Naive B cell (primary cell): ENCODE measurements around the gene ZNF292. TPM values are rescaled to one million over a fixed set of nuclear protein-coding genes. Genes with fewer than 3 reads are reported as not detected.

ENCODE experiments used
- ATAC-seq, 2 donors: fragments of 150-1000 bp; cut with Tn5 transposase; 2 replicates each; pipeline ENCODE4 v1.10.0; 2021; ENCODE audit warnings: low read depth in 2 of 2, mild to moderate bottlenecking in 2 of 2, moderate library complexity in 2 of 2
- DNase-seq: peaks from one replicate; pipeline ENCODE4 v3.0.0; 2022
- H3K27ac Mint-ChIP-seq, 6 donors: one replicate each; pipeline ENCODE4 v1.8.0; 2020 to 2022; ENCODE audit warnings: mild to moderate bottlenecking in 6 of 6, mixed read lengths in 6 of 6, moderate library complexity in 5 of 6, inconsistent platforms in 2 of 6
- H3K27me3 Mint-ChIP-seq, 3 donors: one replicate each; pipeline ENCODE4 v1.8.0; 2021 to 2022; ENCODE audit warnings: mixed read lengths in 3 of 3, mild to moderate bottlenecking in 1 of 3
- H3K36me3 Mint-ChIP-seq, 2 donors: one replicate each; pipeline ENCODE4 v1.8.0; 2020 to 2022; ENCODE audit warnings: mixed read lengths in 2 of 2, inconsistent platforms in 1 of 2, mild to moderate bottlenecking in 1 of 2
- H3K4me1 Mint-ChIP-seq, 3 donors: one replicate each; pipeline ENCODE4 v1.8.0; 2020 to 2022; ENCODE audit warnings: mixed read lengths in 3 of 3, inconsistent platforms in 1 of 3, mild to moderate bottlenecking in 1 of 3, moderate library complexity in 1 of 3
- H3K4me3 Mint-ChIP-seq, 8 donors: one replicate each; pipeline ENCODE4 v1.8.0; 2020 to 2022; ENCODE audit warnings: mild to moderate bottlenecking in 8 of 8, mixed read lengths in 8 of 8, moderate library complexity in 8 of 8, inconsistent platforms in 2 of 8
- H3K9me3 Mint-ChIP-seq, 7 donors: one replicate each; pipeline ENCODE4 v1.8.0; 2020 to 2022; ENCODE audit warnings: mixed read lengths in 7 of 7, mild to moderate bottlenecking in 5 of 7, inconsistent platforms in 2 of 7, moderate library complexity in 1 of 7
- polyA plus RNA-seq, 6 donors: library from polyadenylated mRNA; unstranded; fragments of 300-500 nt; fragmentation: Illumina TruSeq; gene quantifications; one replicate each; pipeline ENCODE4 v1.2.3, GENCODE V29; 2021; ENCODE audit warnings: low read depth in 6 of 6

The ZNF292 gene
- polyA plus RNA-seq, 6 donors from 2014 or later = 19.4 to 48.9 (median 38.4) TPM

- peaks cover 28 to 59% (median 49%) of the 10 kb centered on the region in 3 donors for H3K4me1 Mint-ChIP-seq
- no peaks in the 10 kb centered on the region for H3K36me3 Mint-ChIP-seq
- DNase-seq = no peak
- no peak overlapping the region for H3K4me3 Mint-ChIP-seq
- no peaks in the 10 kb centered on the region for H3K9me3 Mint-ChIP-seq
- H3K27ac Mint-ChIP-seq = peak overlapping the region in 2 of 6 donors; percentile 16 to 48
- ATAC-seq = no peak
- H3K27me3 Mint-ChIP-seq = no peaks in the 10 kb centered on the region
Observed at GRCh38 chr6:87200469-87201175, 45.3 kb downstream of the ZNF292 start.

GRCh38 chr6:87203448-87204023 lies 48.2 kb downstream of the ZNF292 start:
- Mint-ChIP-seq H3K27ac (peak overlapping the region in 2 of 6 donors; percentile 19 to 38), H3K4me1 (peaks cover 45 to 63% (median 61%) of the 10 kb centered on the region in 3 donors), H3K27me3 (no peaks in the 10 kb centered on the region), H3K36me3 (no peaks in the 10 kb centered on the region), H3K4me3 (peak overlapping the region in 1 of 8 donors; percentile 32), H3K9me3 (no peaks in the 10 kb centered on the region)
- ATAC-seq (no peak), DNase-seq (no peak)

- no peak for DNase-seq
- Mint-ChIP-seq H3K4me1 (peaks cover 54 to 82% (median 65%) of the 10 kb centered on the region in 3 donors), H3K9me3 (no peaks in the 10 kb centered on the region), H3K4me3 (no peak overlapping the region), H3K27ac (peak overlapping the region in 1 of 6 donors; percentile 11), H3K36me3 (no peaks in the 10 kb centered on the region), H3K27me3 (no peaks in the 10 kb centered on the region)
- ATAC-seq = no peak
Observed at GRCh38 chr6:87209812-87210211, 54.4 kb downstream of the ZNF292 start.

- DNase-seq (no peak), ATAC-seq (peak in 1 of 2 donors; percentile 53)
- peaks cover 49 to 74% (median 60%) of the 10 kb centered on the region in 3 donors for H3K4me1 Mint-ChIP-seq
- no peaks in the 10 kb centered on the region for H3K27me3 Mint-ChIP-seq
- H3K9me3 Mint-ChIP-seq = no peaks in the 10 kb centered on the region
- no peak overlapping the region for H3K4me3 Mint-ChIP-seq
- peak overlapping the region in 3 of 6 donors; percentile 8 to 85 (median 48) for H3K27ac Mint-ChIP-seq
- H3K36me3 Mint-ChIP-seq = no peaks in the 10 kb centered on the region
Observed at GRCh38 chr6:87210979-87211378, 55.6 kb downstream of the ZNF292 start.

GRCh38 chr6:87212596-87212995 lies 57.2 kb downstream of the ZNF292 start:
- H3K4me1 Mint-ChIP-seq = peaks cover 39 to 61% (median 55%) of the 10 kb centered on the region in 3 donors
- no peaks in the 10 kb centered on the region for H3K36me3 Mint-ChIP-seq
- H3K4me3 Mint-ChIP-seq = no peak overlapping the region

GRCh38 chr6:87213364-87213763 lies 58.0 kb downstream of the ZNF292 start:
- H3K4me1 Mint-ChIP-seq = peaks cover 32 to 54% (median 48%) of the 10 kb centered on the region in 3 donors
- H3K27ac Mint-ChIP-seq = peak overlapping the region; percentile 10 to 62 (median 49)
- ATAC-seq = no peak
- H3K4me3 Mint-ChIP-seq = peak overlapping the region in 1 of 8 donors; percentile 71
- H3K9me3 Mint-ChIP-seq = no peaks in the 10 kb centered on the region
- no peaks in the 10 kb centered on the region for H3K27me3 Mint-ChIP-seq
- H3K36me3 Mint-ChIP-seq = no peaks in the 10 kb centered on the region
- no peak for DNase-seq

More at GRCh38 chr6:87212596-87212995, 57.2 kb downstream of the ZNF292 start:
- no peaks in the 10 kb centered on the region for H3K9me3 Mint-ChIP-seq
- ATAC-seq (no peak), DNase-seq (no peak)
- H3K27ac Mint-ChIP-seq = peak overlapping the region in 2 of 6 donors; percentile 19 to 51
- H3K27me3 Mint-ChIP-seq = no peaks in the 10 kb centered on the region

GRCh38 chr6:87214831-87215230 lies 59.5 kb downstream of the ZNF292 start:
- no peak overlapping the region for H3K4me3 Mint-ChIP-seq
- peaks cover 26 to 44% (median 39%) of the 10 kb centered on the region in 3 donors for H3K4me1 Mint-ChIP-seq
- no peaks in the 10 kb centered on the region for H3K27me3 Mint-ChIP-seq
- no peaks in the 10 kb centered on the region for H3K9me3 Mint-ChIP-seq
- H3K27ac Mint-ChIP-seq = peak overlapping the region in 1 of 6 donors; percentile 47
- ATAC-seq (no peak), DNase-seq (no peak)
- H3K36me3 Mint-ChIP-seq = peaks cover 0 to 8% of the 10 kb centered on the region in 2 donors

GRCh38 chr6:87220997-87221396 lies 65.6 kb downstream of the ZNF292 start:
- H3K4me1 Mint-ChIP-seq = no peaks in the 10 kb centered on the region
- H3K9me3 Mint-ChIP-seq = peaks cover 0 to 2% (median 0%) of the 10 kb centered on the region in 7 donors
- H3K27ac Mint-ChIP-seq = peak overlapping the region in 2 of 6 donors; percentile 22 to 51
- no peak for DNase-seq
- peaks cover 24 to 43% of the 10 kb centered on the region in 2 donors for H3K36me3 Mint-ChIP-seq
- no peak for ATAC-seq
- no peak overlapping the region for H3K4me3 Mint-ChIP-seq
- no peaks in the 10 kb centered on the region for H3K27me3 Mint-ChIP-seq

GRCh38 chr6:87222676-87223075 lies 67.3 kb downstream of the ZNF292 start:
- no peaks in the 10 kb centered on the region for H3K4me1 Mint-ChIP-seq
- no peak for ATAC-seq
- H3K27me3 Mint-ChIP-seq = no peaks in the 10 kb centered on the region
- H3K36me3 Mint-ChIP-seq = peaks cover 24 to 43% of the 10 kb centered on the region in 2 donors
- no peak overlapping the region for H3K27ac Mint-ChIP-seq
- H3K4me3 Mint-ChIP-seq = no peak overlapping the region
- H3K9me3 Mint-ChIP-seq = peaks cover 0 to 2% (median 0%) of the 10 kb centered on the region in 7 donors
- no peak for DNase-seq

- Mint-ChIP-seq H3K4me3 (no peak overlapping the region), H3K4me1 (peaks cover 0 to 3% (median 0%) of the 10 kb centered on the region in 3 donors), H3K9me3 (peaks cover 0 to 4% (median 0%) of the 10 kb centered on the region in 7 donors), H3K27ac (peak overlapping the region in 2 of 6 donors; percentile 6 to 24), H3K36me3 (peaks cover 24 to 36% of the 10 kb centered on the region in 2 donors), H3K27me3 (no peaks in the 10 kb centered on the region)
- no peak for DNase-seq
- ATAC-seq = no peak
Observed at GRCh38 chr6:87224971-87225370, 69.6 kb downstream of the ZNF292 start.

- DNase-seq (no peak), ATAC-seq (no peak)
- Mint-ChIP-seq H3K27ac (peak overlapping the region in 1 of 6 donors; percentile 6), H3K36me3 (peaks cover 24 to 36% of the 10 kb centered on the region in 2 donors), H3K27me3 (no peaks in the 10 kb centered on the region), H3K9me3 (peaks cover 0 to 4% (median 0%) of the 10 kb centered on the region in 7 donors), H3K4me1 (peaks cover 0 to 4% (median 0%) of the 10 kb centered on the region in 3 donors), H3K4me3 (no peak overlapping the region)
Observed at GRCh38 chr6:87225511-87225910, 70.1 kb downstream of the ZNF292 start.

GRCh38 chr6:87225937-87226336 lies 70.6 kb downstream of the ZNF292 start:
- no peak for DNase-seq
- H3K27ac Mint-ChIP-seq = peak overlapping the region in 1 of 6 donors; percentile 61
- no peak for ATAC-seq
- H3K9me3 Mint-ChIP-seq = peaks cover 0 to 4% (median 0%) of the 10 kb centered on the region in 7 donors
- no peaks in the 10 kb centered on the region for H3K27me3 Mint-ChIP-seq
- H3K4me3 Mint-ChIP-seq = no peak overlapping the region
- peaks cover 0 to 4% (median 3%) of the 10 kb centered on the region in 3 donors for H3K4me1 Mint-ChIP-seq
- peaks cover 24 to 36% of the 10 kb centered on the region in 2 donors for H3K36me3 Mint-ChIP-seq

- DNase-seq (no peak), ATAC-seq (no peak)
- peak overlapping the region in 1 of 6 donors; percentile 3 for H3K27ac Mint-ChIP-seq
- H3K27me3 Mint-ChIP-seq = no peaks in the 10 kb centered on the region
- peaks cover 0 to 8% of the 10 kb centered on the region in 2 donors for H3K36me3 Mint-ChIP-seq
- H3K9me3 Mint-ChIP-seq = peaks cover 0 to 2% (median 0%) of the 10 kb centered on the region in 7 donors
- H3K4me1 Mint-ChIP-seq = peaks cover 5 to 15% (median 13%) of the 10 kb centered on the region in 3 donors
- H3K4me3 Mint-ChIP-seq = no peak overlapping the region
Observed at GRCh38 chr6:87230801-87231200, 75.4 kb downstream of the ZNF292 start.
